Progenitor cell of endocrine pancreas (in vitro differentiated cells): ENCODE results near the gene KCNK15. TPM values are rescaled to one million over a fixed set of nuclear protein-coding genes. Genes with fewer than 3 reads are reported as not detected.
A peak's percentile ranks its signal among the peaks of the same experiment; 100 is the strongest.

Experiments used
- DNase-seq: peaks from one replicate; pipeline ENCODE4 v3.0.0; 2021; ENCODE audit warnings: low spot score; ENCODE audit not compliant: unreplicated experiment
- H3K27ac Mint-ChIP-seq: 2 replicates; pipeline ENCODE4 v1.8.0; 2021; ENCODE audit warnings: mild to moderate bottlenecking, moderate library complexity, mixed read lengths
- H3K27me3 Mint-ChIP-seq: 2 replicates; pipeline ENCODE4 v1.8.0; 2021; ENCODE audit warnings: mixed read lengths
- H3K36me3 Mint-ChIP-seq: 2 replicates; pipeline ENCODE4 v1.8.0; 2022; ENCODE audit warnings: mixed read lengths; ENCODE audit not compliant: insufficient read depth
- H3K4me1 Mint-ChIP-seq: 2 replicates; pipeline ENCODE4 v1.8.0; 2021; ENCODE audit warnings: low read depth, mixed read lengths
- H3K4me3 Mint-ChIP-seq: 2 replicates; pipeline ENCODE4 v1.8.0; 2021; ENCODE audit warnings: low read depth, mild to moderate bottlenecking, moderate library complexity, mixed read lengths
- H3K9me3 Mint-ChIP-seq: 2 replicates; pipeline ENCODE4 v1.8.0; 2021; ENCODE audit warnings: low read depth, mixed read lengths
- CTCF ChIP-seq: fragments of 200-600 bp; sonication (generic); IDR thresholded peaks from one replicate; pipeline ENCODE4 v1.5.0; 2021; ENCODE audit warnings: antibody characterized with exemption, mild to moderate bottlenecking; ENCODE audit not compliant: unreplicated experiment
- total RNA-seq: library from RNA; stranded (reverse); gene quantifications from 2 replicates; pipeline ENCODE4 v1.2.1, GENCODE V29; 2021

The KCNK15 gene
- total RNA-seq, 1 donor from 2014 or later, result 0.22 TPM

GRCh38 chr20:44746367-44747165, 901 bp downstream of the KCNK15 start:
- peak overlapping the region; percentile 51 for H3K4me3 Mint-ChIP-seq
- DNase-seq, result no peak
- no peaks in the 10 kb centered on the region for H3K36me3 Mint-ChIP-seq
- no peak overlapping the region for H3K27ac Mint-ChIP-seq
- H3K4me1 Mint-ChIP-seq, result peaks cover 9% of the 10 kb centered on the region
- H3K9me3 Mint-ChIP-seq, result no peaks in the 10 kb centered on the region
- H3K27me3 Mint-ChIP-seq, result peaks cover 71% of the 10 kb centered on the region
- TF ChIP-seq CTCF, result no peak

- H3K4me3 Mint-ChIP-seq, result peak overlapping the region; percentile 39
- TF ChIP-seq CTCF, result peak; percentile 77
- no peaks in the 10 kb centered on the region for H3K36me3 Mint-ChIP-seq
- peaks cover 9% of the 10 kb centered on the region for H3K4me1 Mint-ChIP-seq
- DNase-seq, result peak; percentile 64
- H3K27ac Mint-ChIP-seq, result peak overlapping the region; percentile 38
- peaks cover 62% of the 10 kb centered on the region for H3K27me3 Mint-ChIP-seq
- H3K9me3 Mint-ChIP-seq, result no peaks in the 10 kb centered on the region
Observed at GRCh38 chr20:44747166-44748004, 1.7 kb downstream of the KCNK15 start.

GRCh38 chr20:44748005-44748370, 2.3 kb downstream of the KCNK15 start:
- DNase-seq, result no peak
- Mint-ChIP-seq H3K27ac (no peak overlapping the region), H3K36me3 (no peaks in the 10 kb centered on the region), H3K9me3 (no peaks in the 10 kb centered on the region), H3K27me3 (peaks cover 58% of the 10 kb centered on the region), H3K4me3 (no peak overlapping the region), H3K4me1 (peaks cover 9% of the 10 kb centered on the region)
- no peak for TF ChIP-seq CTCF

- H3K36me3 Mint-ChIP-seq, result no peaks in the 10 kb centered on the region
- H3K4me3 Mint-ChIP-seq, result no peak overlapping the region
- H3K27ac Mint-ChIP-seq, result no peak overlapping the region
- peaks cover 37% of the 10 kb centered on the region for H3K27me3 Mint-ChIP-seq
- no peaks in the 10 kb centered on the region for H3K9me3 Mint-ChIP-seq
- TF ChIP-seq CTCF, result no peak
- no peak for DNase-seq
- H3K4me1 Mint-ChIP-seq, result peaks cover 5% of the 10 kb centered on the region
Observed at GRCh38 chr20:44750081-44750805, 4.6 kb downstream of the KCNK15 start.
